HepG2 (cell line): ENCODE data around the gene MFSD2B. TPM values are rescaled to one million over a fixed set of nuclear protein-coding genes. Genes with fewer than 3 reads are reported as not detected.

Experiments
- AFF4 ChIP-seq: sonication (generic); formaldehyde crosslinking; IDR thresholded peaks from 2 replicates; pipeline ENCODE4 v1.4.0; 2020; ENCODE audit warnings: missing genetic modification reagents
- CHD2 ChIP-seq: IDR thresholded peaks from 2 replicates; pipeline ENCODE4 v1.6.1; 2011; ENCODE audit warnings: low read depth, low read length, improper control_type of control experiment
- ELF3 ChIP-seq: IDR thresholded peaks from 2 replicates; pipeline ENCODE4 v1.6.1; 2016; ENCODE audit warnings: missing genetic modification reagents, missing compliant biosample characterization
- FOXJ3 ChIP-seq: sonication (generic); formaldehyde crosslinking; IDR thresholded peaks from 2 replicates; pipeline ENCODE4 v1.4.0; 2020; ENCODE audit warnings: missing genetic modification reagents, mild to moderate bottlenecking, borderline replicate concordance
- HNRNPH1 ChIP-seq: fragments of 200-400 bp; formaldehyde crosslinking; optimal IDR thresholded peaks from 2 replicates; pipeline ENCODE3; 2017; ENCODE audit warnings: mild to moderate bottlenecking, low read depth, low read length
- MYC ChIP-seq: sonication (generic); formaldehyde crosslinking; IDR thresholded peaks from 2 replicates; pipeline ENCODE4 v1.9.0; 2021; ENCODE audit warnings: missing genetic modification reagents, borderline replicate concordance
- NFAT5 ChIP-seq: sonication (generic); formaldehyde crosslinking; IDR thresholded peaks from 2 replicates; pipeline ENCODE4 v1.4.0; 2020; ENCODE audit warnings: missing genetic modification reagents
- NFIC ChIP-seq: IDR thresholded peaks from 2 replicates; pipeline ENCODE4 v1.6.1; 2012; ENCODE audit warnings: mild to moderate bottlenecking, low read length, inconsistent platforms
- POLR2G ChIP-seq: fragments of 200-400 bp; formaldehyde crosslinking; IDR thresholded peaks from 2 replicates; pipeline ENCODE4 v1.6.1; 2018; ENCODE audit warnings: mild to moderate bottlenecking, low read depth, low read length, moderate library complexity
- TBX2 ChIP-seq: sonication (generic); formaldehyde crosslinking; IDR thresholded peaks from 2 replicates; pipeline ENCODE4 v1.5.0; 2020; ENCODE audit warnings: missing genetic modification reagents, mild to moderate bottlenecking, borderline replicate concordance
- THYN1 ChIP-seq: sonication (generic); formaldehyde crosslinking; IDR thresholded peaks from 2 replicates; pipeline ENCODE4 v1.8.1; 2023; ENCODE audit warnings: low read depth, mild to moderate bottlenecking, moderate library complexity, missing genetic modification reagents, borderline replicate concordance
- ZNF12 ChIP-seq: sonication (generic); formaldehyde crosslinking; IDR thresholded peaks from 2 replicates; pipeline ENCODE4 v1.5.0; 2020; ENCODE audit warnings: missing genetic modification reagents
- ZNF430 ChIP-seq: sonication (generic); formaldehyde crosslinking; IDR thresholded peaks from 2 replicates; pipeline ENCODE4 v1.9.0; 2021; ENCODE audit warnings: mild to moderate bottlenecking, missing genetic modification reagents
- ZNF776 ChIP-seq: sonication (generic); formaldehyde crosslinking; IDR thresholded peaks from 2 replicates; pipeline ENCODE4 v1.4.0; 2020; ENCODE audit warnings: mild to moderate bottlenecking, missing genetic modification reagents
- ZSCAN5A ChIP-seq: sonication (generic); formaldehyde crosslinking; IDR thresholded peaks from 2 replicates; pipeline ENCODE4 v1.8.0; 2022; ENCODE audit warnings: mild to moderate bottlenecking, missing genetic modification reagents, borderline replicate concordance
- polyA plus RNA-seq, 8 experiments: library from polyadenylated mRNA; depleted of rRNA in 3 of 8; stranded (reverse) in 7 of 8; unstranded in 1 of 8; fragments of >200 nt; fragmentation: Illumina TruSeq in 4 of 8; extraction: Trizol in 4 of 8; gene quantifications; 2 replicates each; pipeline versions ENCODE4 v1.2.1 to v1.2.3, GENCODE V29; 2011 to 2016; ENCODE audit warnings: low read depth in 4 of 8, missing spikeins in 1 of 8, mixed read lengths in 1 of 8; ENCODE audit not compliant: insufficient read depth in 1 of 8
- total RNA-seq, 5 experiments: library from RNA; depleted of rRNA; stranded (reverse); fragments of >200 nt; fragmentation: Illumina TruSeq; extraction: Trizol; gene quantifications; 2 replicates each; pipeline ENCODE4 v1.2.3, GENCODE V29; 2016; ENCODE audit warnings: low read depth in 1 of 5

The MFSD2B gene
- total and polyA plus RNA-seq, 2 of the 13 experiments (the other 11 are each of a cell fraction or from before 2014, with no cell fraction given) = 0.21 to 0.93 TPM

GRCh38 chr2:24049485-24050021 lies 39.7 kb downstream of the MFSD2B start, which contains the start of gene FKBP1B (continued):
- TF ChIP-seq NFAT5 (no peak), NFIC (no peak), ZNF12 (CRISPR knock-in tag) (0 out of 2 replicates have a peak, but pooled peaks have one; percentile 35), ZNF430 (CRISPR knock-in tag) (0 out of 2 replicates have a peak, but pooled peaks have one; percentile 44), ZNF776 (CRISPR knock-in tag) (no peak), CHD2 (no peak), FOXJ3 (CRISPR knock-in tag) (no peak), TBX2 (CRISPR knock-in tag) (no peak; the same call in 1 of the 2 replicates), ELF3 (0 out of 2 replicates have a peak, but pooled peaks have one; percentile 44), AFF4 (CRISPR knock-in tag) (no peak), HNRNPH1 (no peak), MYC (CRISPR knock-in tag) (no peak), THYN1 (CRISPR knock-in tag) (no peak), POLR2G (peak; percentile 86), ZSCAN5A (CRISPR knock-in tag) (no peak)
